T-helper 17 cell (primary cell): ENCODE results near the gene RPN2. TPM values are rescaled to one million over a fixed set of nuclear protein-coding genes. Genes with fewer than 3 reads are reported as not detected.

ENCODE experiments used
- ATAC-seq: fragments of 150-1000 bp; cut with Tn5 transposase; 2 replicates; pipeline ENCODE4 v1.10.0; 2021; ENCODE audit warnings: mild to moderate bottlenecking, moderate library complexity
- DNase-seq, 3 donors: peaks; one replicate each; pipeline versions ENCODE4 v3.0.0 to v3.0.0-alpha.2; 2020 to 2021
- H3K9me3 ChIP-seq: one replicate; pipeline ENCODE4 v1.7.0; 2013; ENCODE audit warnings: low read length, mild to moderate bottlenecking; ENCODE audit not compliant: control insufficient read depth, poor library complexity, severe bottlenecking
- H3K27ac Mint-ChIP-seq: one replicate; pipeline ENCODE4 v1.8.0; 2022; ENCODE audit warnings: mild to moderate bottlenecking, moderate library complexity, mixed read lengths
- H3K27me3 Mint-ChIP-seq: one replicate; pipeline ENCODE4 v1.8.0; 2022; ENCODE audit warnings: mixed read lengths
- H3K36me3 Mint-ChIP-seq: one replicate; pipeline ENCODE4 v1.8.0; 2022; ENCODE audit warnings: low read depth, mixed read lengths
- H3K4me1 Mint-ChIP-seq: one replicate; pipeline ENCODE4 v1.8.0; 2022; ENCODE audit warnings: mild to moderate bottlenecking, mixed read lengths
- H3K4me3 Mint-ChIP-seq: one replicate; pipeline ENCODE4 v1.8.0; 2022; ENCODE audit warnings: mild to moderate bottlenecking, moderate library complexity, mixed read lengths
- total RNA-seq, 4 donors: library from RNA in 2 of 4; stranded (reverse) in 2 of 4; gene quantifications; one replicate each; pipeline ENCODE4 v1.2.3 and lab custom pipeline; 2022 to 2026

Gene RPN2
- total RNA-seq, 2 donors from 2014 or later = 107 to 120 TPM

- H3K4me1 Mint-ChIP-seq = peaks cover 2% of the 10 kb centered on the region
- H3K9me3 ChIP-seq = no peaks in the 10 kb centered on the region
- H3K27ac Mint-ChIP-seq = no peak overlapping the region
- H3K4me3 Mint-ChIP-seq = no peak overlapping the region
- no peak for DNase-seq
- no peaks in the 10 kb centered on the region for H3K27me3 Mint-ChIP-seq
- peaks cover 17% of the 10 kb centered on the region for H3K36me3 Mint-ChIP-seq
- ATAC-seq = no peak
These were observed 51.1 kb downstream of the RPN2 start for GRCh38 chr20:37230200-37230599.

DNA sequence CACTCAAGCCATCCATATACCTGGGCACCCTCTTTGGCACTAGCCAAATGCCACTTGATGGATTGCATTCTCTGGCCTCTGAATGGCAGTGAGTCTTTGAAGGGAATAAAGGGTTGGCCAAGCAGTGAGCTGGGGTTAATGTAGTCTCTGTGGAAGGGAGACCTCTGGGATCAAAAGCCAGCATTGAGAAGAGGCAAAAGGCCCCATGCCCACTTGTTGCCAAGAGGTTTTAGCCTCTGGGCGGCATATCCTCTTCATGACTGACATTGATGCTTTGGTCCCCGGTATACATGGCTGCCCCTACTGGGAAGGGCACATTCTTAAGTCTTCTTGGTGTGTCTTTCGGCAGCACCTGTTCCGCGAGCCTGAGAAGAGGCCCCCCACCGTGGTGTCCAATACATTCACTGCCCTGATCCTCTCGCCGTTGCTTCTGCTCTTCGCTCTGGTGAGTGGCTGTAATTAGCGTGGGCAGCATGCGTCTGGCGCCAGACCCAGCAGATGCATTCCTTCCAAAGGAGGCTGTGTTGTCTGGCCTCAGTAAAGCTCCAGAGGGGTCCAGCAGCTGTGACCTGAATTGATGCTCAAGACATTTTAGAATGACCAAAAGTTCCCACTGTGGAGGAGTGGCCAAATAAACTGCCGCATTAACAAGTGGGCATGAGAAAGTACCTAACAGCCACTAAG lies 53.0 kb downstream of the RPN2 start:
- no peaks in the 10 kb centered on the region for H3K9me3 ChIP-seq
- H3K27me3 Mint-ChIP-seq = no peaks in the 10 kb centered on the region
- H3K27ac Mint-ChIP-seq = no peak overlapping the region
- H3K36me3 Mint-ChIP-seq = peaks cover 17% of the 10 kb centered on the region
- DNase-seq (no peak), ATAC-seq (no peak)
- H3K4me1 Mint-ChIP-seq = peaks cover 2% of the 10 kb centered on the region
- no peak overlapping the region for H3K4me3 Mint-ChIP-seq

GRCh38 chr20:37233548-37234253 lies 54.6 kb downstream of the RPN2 start:
- H3K4me1 Mint-ChIP-seq = peaks cover 2% of the 10 kb centered on the region
- ATAC-seq (no peak), DNase-seq (no peak)
- H3K4me3 Mint-ChIP-seq = no peak overlapping the region
- peaks cover 17% of the 10 kb centered on the region for H3K36me3 Mint-ChIP-seq
- no peaks in the 10 kb centered on the region for H3K27me3 Mint-ChIP-seq
- H3K9me3 ChIP-seq = no peaks in the 10 kb centered on the region
- H3K27ac Mint-ChIP-seq = no peak overlapping the region

DNA sequence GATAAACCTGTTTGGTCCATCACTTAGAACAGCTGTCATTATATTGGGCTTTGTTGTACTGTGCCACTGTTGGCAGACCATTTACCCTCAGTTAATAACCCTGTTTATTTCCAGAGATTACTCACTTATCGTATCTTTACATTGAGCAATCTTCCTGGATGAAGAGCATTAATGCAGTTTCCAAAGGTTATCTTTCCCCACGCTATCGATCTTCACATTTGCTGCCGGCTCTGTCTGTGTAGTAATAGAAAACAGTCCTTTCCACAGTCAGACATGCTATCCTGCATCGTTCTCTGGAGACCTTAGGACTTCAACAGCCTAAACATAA lies 55.1 kb downstream of the RPN2 start:
- Mint-ChIP-seq H3K27me3 (no peaks in the 10 kb centered on the region), H3K27ac (no peak overlapping the region), H3K36me3 (peaks cover 12% of the 10 kb centered on the region), H3K4me3 (no peak overlapping the region), H3K4me1 (no peaks in the 10 kb centered on the region)
- DNase-seq (no peak), ATAC-seq (no peak)
- H3K9me3 ChIP-seq = no peaks in the 10 kb centered on the region

- DNase-seq (no peak), ATAC-seq (no peak)
- Mint-ChIP-seq H3K27ac (no peak overlapping the region), H3K27me3 (no peaks in the 10 kb centered on the region), H3K4me1 (no peaks in the 10 kb centered on the region), H3K36me3 (peaks cover 9% of the 10 kb centered on the region), H3K4me3 (no peak overlapping the region)
- H3K9me3 ChIP-seq = no peaks in the 10 kb centered on the region
These were observed 55.9 kb downstream of the RPN2 start for GRCh38 chr20:37235065-37235464.

- Mint-ChIP-seq H3K4me3 (no peak overlapping the region), H3K36me3 (peaks cover 10% of the 10 kb centered on the region), H3K27ac (peak overlapping the region; percentile 62), H3K27me3 (no peaks in the 10 kb centered on the region), H3K4me1 (no peaks in the 10 kb centered on the region)
- DNase-seq (no peak), ATAC-seq (no peak)
- no peaks in the 10 kb centered on the region for H3K9me3 ChIP-seq
These were observed 57.3 kb downstream of the RPN2 start for GRCh38 chr20:37236462-37236861.

- H3K27ac Mint-ChIP-seq = no peak overlapping the region
- H3K27me3 Mint-ChIP-seq = no peaks in the 10 kb centered on the region
- H3K4me3 Mint-ChIP-seq = no peak overlapping the region
- H3K4me1 Mint-ChIP-seq = no peaks in the 10 kb centered on the region
- DNase-seq (no peak), ATAC-seq (no peak)
- no peaks in the 10 kb centered on the region for H3K9me3 ChIP-seq
- H3K36me3 Mint-ChIP-seq = peaks cover 9% of the 10 kb centered on the region
These were observed 58.5 kb downstream of the RPN2 start for GRCh38 chr20:37237656-37238055.

DNA sequence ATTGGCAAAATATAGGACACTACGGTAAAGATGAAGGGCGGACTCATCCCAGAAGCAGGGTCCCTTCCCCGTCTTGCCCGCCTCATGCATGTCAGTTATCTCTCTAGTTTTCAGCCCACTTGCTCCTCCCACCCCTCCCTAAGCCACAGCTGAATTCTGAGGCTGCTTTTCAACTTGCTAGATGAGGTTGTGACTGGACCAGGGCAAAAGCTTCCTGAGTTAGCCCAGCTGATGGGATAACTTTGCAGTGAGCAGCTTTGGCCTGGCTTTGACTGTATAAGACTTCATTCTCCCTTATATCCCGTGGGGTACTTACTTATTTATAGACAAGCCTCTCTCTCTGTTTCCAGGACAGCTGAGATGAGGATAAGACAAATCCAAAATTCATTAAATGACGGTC lies 59.3 kb downstream of the RPN2 start:
- Mint-ChIP-seq H3K4me1 (no peaks in the 10 kb centered on the region), H3K36me3 (peaks cover 12% of the 10 kb centered on the region), H3K27me3 (no peaks in the 10 kb centered on the region), H3K27ac (peak overlapping the region; percentile 34), H3K4me3 (no peak overlapping the region)
- ATAC-seq (no peak), DNase-seq (no peak)
- no peaks in the 10 kb centered on the region for H3K9me3 ChIP-seq

GRCh38 chr20:37238935-37239451 lies 59.9 kb downstream of the RPN2 start:
- Mint-ChIP-seq H3K27ac (peak overlapping the region; percentile 34), H3K36me3 (peaks cover 15% of the 10 kb centered on the region), H3K27me3 (no peaks in the 10 kb centered on the region), H3K4me3 (no peak overlapping the region), H3K4me1 (no peaks in the 10 kb centered on the region)
- no peak for ATAC-seq
- DNase-seq = no peak
- no peaks in the 10 kb centered on the region for H3K9me3 ChIP-seq

GRCh38 chr20:37240337-37241067 lies 61.4 kb downstream of the RPN2 start:
- H3K9me3 ChIP-seq = no peaks in the 10 kb centered on the region
- Mint-ChIP-seq H3K27me3 (no peaks in the 10 kb centered on the region), H3K4me1 (no peaks in the 10 kb centered on the region), H3K36me3 (peaks cover 13% of the 10 kb centered on the region), H3K4me3 (no peak overlapping the region), H3K27ac (no peak overlapping the region)
- no peak for ATAC-seq
- DNase-seq = no peak

GRCh38 chr20:37242503-37242902 lies 63.4 kb downstream of the RPN2 start:
- peaks cover 13% of the 10 kb centered on the region for H3K36me3 Mint-ChIP-seq
- no peaks in the 10 kb centered on the region for H3K27me3 Mint-ChIP-seq
- no peaks in the 10 kb centered on the region for H3K9me3 ChIP-seq
- no peak overlapping the region for H3K27ac Mint-ChIP-seq
- no peak for DNase-seq
- no peak for ATAC-seq
- H3K4me3 Mint-ChIP-seq = no peak overlapping the region
- H3K4me1 Mint-ChIP-seq = no peaks in the 10 kb centered on the region

- DNase-seq = no peak
These were observed 64.2 kb downstream of the RPN2 start for GRCh38 chr20:37243076-37243936.

More at GRCh38 chr20:37243076-37243936, 64.2 kb downstream of the RPN2 start:
- no peak overlapping the region for H3K4me3 Mint-ChIP-seq
- no peaks in the 10 kb centered on the region for H3K4me1 Mint-ChIP-seq
- no peaks in the 10 kb centered on the region for H3K27me3 Mint-ChIP-seq
- no peaks in the 10 kb centered on the region for H3K9me3 ChIP-seq
- ATAC-seq = no peak
- H3K27ac Mint-ChIP-seq = peak overlapping the region; percentile 73
- peaks cover 13% of the 10 kb centered on the region for H3K36me3 Mint-ChIP-seq
